ENCODE results near the gene BIK. TPM values are rescaled to one million over a fixed set of nuclear protein-coding genes. Genes with fewer than 3 reads are reported as not detected.

BIK gene
- total RNA-seq (1 to 10 TPM; 1.1 to 6.8 (median 2.5) TPM), polyA plus RNA-seq (10 to 100 TPM in 1 of 3 donors, 1 to 10 TPM in 2; 2.0 to 14.2 (median 2.1) TPM)
- long read RNA-seq, donor 1: 0 reads
- long read RNA-seq, donor 2, partial matches to known transcripts: 0 of 1 reads
- long read RNA-seq, donor 2, other reads (novel, unspliced or antisense): 0 of 1 reads

- H3K27ac ChIP-seq: peak within 1 kb of the TSS in 5 of 8 donors; percentile 7 to 47 (median 31)
- peak within 1 kb of the TSS; percentile 54 to 85 (median 64) for H3K4me3 ChIP-seq
- H3K9me3 ChIP-seq: no peaks in the 10 kb centered on the region
- peak; percentile 84 for DNase-seq
- intact Hi-C loops (cut with DNase I; ENCODE audit: low total_unique reads): no loop called here
- no peaks in the 10 kb centered on the region for H3K36me3 ChIP-seq
- peaks cover 4 to 71% (median 38%) of the 10 kb centered on the region in 7 donors for H3K27me3 ChIP-seq (replicated peaks in 1 of 7)
- peaks cover 6 to 41% (median 26%) of the 10 kb centered on the region in 6 donors for H3K4me1 ChIP-seq
- WGBS, 5 donors: 0 to 1% (median 0%) methylated on average over 5 to 49 of the region's 49 CpGs
- TF ChIP-seq POLR2A (IDR thresholded peaks at IDR 0.05) (no peak), POLR2AphosphoS5 (IDR thresholded peaks at IDR 0.05) (no peak), CTCF (IDR thresholded peaks at IDR 0.05 in 8 of 11, conservative IDR thresholded peaks at IDR 0.05 in 3 of 11) (peak in 5 of 11 experiments; percentile 1 to 47 (median 18))
Measured at GRCh38 chr22:43110444-43110926, at the start of gene BIK. TSS of gene BIK (plus strand) at chr22:43110750. CDS start at chr22:43124023, 13,273 bp downstream.

- Histone ChIP-seq H3K36me3 (peaks cover 0 to 60% (median 21%) of the 10 kb centered on the region in 6 donors), H3K27ac (no peak overlapping the region), H3K4me1 (no peaks in the 10 kb centered on the region), H3K4me3 (no peak overlapping the region), H3K9me3 (no peaks in the 10 kb centered on the region), H3K27me3 (replicated peaks in 1 of 7) (no peaks in the 10 kb centered on the region)
- intact Hi-C loops (cut with DNase I; ENCODE audit: low total_unique reads): no loop called here
- WGBS, 5 donors: 63 to 86% (median 80%) methylated on average over 7 of the region's 7 CpGs
- no peak for DNase-seq
- TF ChIP-seq POLR2A (IDR thresholded peaks at IDR 0.05): no peak
- no peak for TF ChIP-seq CTCF (IDR thresholded peaks at IDR 0.05 in 8 of 11, conservative IDR thresholded peaks at IDR 0.05 in 3 of 11)
- TF ChIP-seq POLR2AphosphoS5 (IDR thresholded peaks at IDR 0.05): no peak
Measured at GRCh38 chr22:43066134-43066533, 44.4 kb upstream of the BIK start.

- no peaks in the 10 kb centered on the region for H3K4me1 ChIP-seq
- no peak for DNase-seq
- H3K4me3 ChIP-seq: no peak overlapping the region
- TF ChIP-seq POLR2A (IDR thresholded peaks at IDR 0.05) (no peak), CTCF (IDR thresholded peaks at IDR 0.05 in 8 of 11, conservative IDR thresholded peaks at IDR 0.05 in 3 of 11) (no peak), POLR2AphosphoS5 (IDR thresholded peaks at IDR 0.05) (no peak)
- WGBS, 5 donors: 83 to 95% (median 92%) methylated on average over 11 of the region's 11 CpGs
- no peaks in the 10 kb centered on the region for H3K27me3 ChIP-seq (replicated peaks in 1 of 7)
- no peak overlapping the region for H3K27ac ChIP-seq
- peaks cover 0 to 52% (median 16%) of the 10 kb centered on the region in 6 donors for H3K36me3 ChIP-seq
- intact Hi-C loops (cut with DNase I; ENCODE audit: low total_unique reads): no loop called here
- H3K9me3 ChIP-seq: no peaks in the 10 kb centered on the region
Measured at GRCh38 chr22:43066844-43067385, 43.6 kb upstream of the BIK start.

- no peaks in the 10 kb centered on the region for H3K4me1 ChIP-seq
- 83 to 89% (median 88%) methylated on average over 11 to 20 of the region's 20 CpGs for WGBS, 5 donors
- H3K9me3 ChIP-seq: no peaks in the 10 kb centered on the region
- no peak overlapping the region for H3K4me3 ChIP-seq
- intact Hi-C loops (cut with DNase I; ENCODE audit: low total_unique reads): no loop called here
- H3K36me3 ChIP-seq: peaks cover 0 to 14% (median 3%) of the 10 kb centered on the region in 6 donors
- no peak for DNase-seq
- TF ChIP-seq CTCF (IDR thresholded peaks at IDR 0.05 in 8 of 11, conservative IDR thresholded peaks at IDR 0.05 in 3 of 11): no peak
- no peak for TF ChIP-seq POLR2AphosphoS5 (IDR thresholded peaks at IDR 0.05)
- TF ChIP-seq POLR2A (IDR thresholded peaks at IDR 0.05): no peak
- no peak overlapping the region for H3K27ac ChIP-seq
- H3K27me3 ChIP-seq (replicated peaks in 1 of 7): no peaks in the 10 kb centered on the region
Measured at GRCh38 chr22:43077121-43077877, 33.3 kb upstream of the BIK start.

Data from spleen (tissue), 13 donors.